ENCODE results near the gene ICA1. TPM values are rescaled to one million over a fixed set of nuclear protein-coding genes. Genes with fewer than 3 reads are reported as not detected.
A peak's percentile ranks its signal among the peaks of the same experiment; 100 is the strongest.

Gene ICA1
- total RNA-seq, 1 donor from 2014 or later, result 25.5 TPM

- Histone ChIP-seq H3K4me3 (no peak overlapping the region), H3K36me3 (no peaks in the 10 kb centered on the region), H3K27ac (no peak overlapping the region), H3K9me3 (no peaks in the 10 kb centered on the region), H3K27me3 (no peaks in the 10 kb centered on the region), H3K4me1 (peaks cover 15% of the 10 kb centered on the region)
- no peak for TF ChIP-seq POLR2AphosphoS5 (IDR thresholded peaks at IDR 0.05; ENCODE audit: insufficient read depth in 1 of 2, low read depth in 1 of 2)
- TF ChIP-seq CTCF (IDR thresholded peaks at IDR 0.05), result no peak
- no peak for TF ChIP-seq POLR2A (IDR thresholded peaks at IDR 0.05)
- intact Hi-C loops (cut with DNase I), result no loop called here
- DNase-seq (ENCODE audit: extremely low spot score in 2 of 2), result no peak
These were observed 61.2 kb downstream of the ICA1 start for GRCh38 chr7:8200717-8201116.

DNA sequence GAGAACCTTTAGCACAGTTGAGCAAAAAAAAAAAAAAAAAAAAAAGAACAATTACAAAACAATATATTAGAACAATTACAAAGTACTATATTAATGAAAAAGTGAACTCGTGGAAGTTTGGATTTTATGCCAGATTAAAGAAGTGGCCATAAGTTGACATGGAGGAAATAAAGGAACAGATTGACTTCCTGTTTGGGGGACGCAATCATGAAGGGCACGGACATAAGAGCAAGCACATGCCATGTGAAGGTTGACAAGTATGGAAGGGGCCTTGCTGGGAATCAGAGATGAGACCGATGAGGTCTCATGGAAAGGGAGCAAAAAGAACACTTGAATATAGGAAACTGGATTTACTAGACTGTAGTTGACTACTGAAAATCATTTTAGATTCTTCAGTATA is 61.7 kb downstream of the ICA1 start:
- no peak for DNase-seq (ENCODE audit: extremely low spot score in 2 of 2)
- no peak overlapping the region for H3K4me3 ChIP-seq
- intact Hi-C loops (cut with DNase I), result no loop called here
- peaks cover 15% of the 10 kb centered on the region for H3K4me1 ChIP-seq
- H3K9me3 ChIP-seq, result no peaks in the 10 kb centered on the region
- H3K36me3 ChIP-seq, result no peaks in the 10 kb centered on the region
- TF ChIP-seq POLR2A (IDR thresholded peaks at IDR 0.05) (no peak), POLR2AphosphoS5 (IDR thresholded peaks at IDR 0.05; ENCODE audit: insufficient read depth in 1 of 2, low read depth in 1 of 2) (no peak), CTCF (IDR thresholded peaks at IDR 0.05) (no peak)
- H3K27me3 ChIP-seq, result no peaks in the 10 kb centered on the region
- no peak overlapping the region for H3K27ac ChIP-seq

GRCh38 chr7:8197994-8198698 is 63.8 kb downstream of the ICA1 start:
- no peaks in the 10 kb centered on the region for H3K27me3 ChIP-seq
- H3K9me3 ChIP-seq, result no peaks in the 10 kb centered on the region
- H3K4me3 ChIP-seq, result no peak overlapping the region
- peaks cover 10% of the 10 kb centered on the region for H3K4me1 ChIP-seq
- intact Hi-C loops (cut with DNase I), result no loop called here
- DNase-seq (ENCODE audit: extremely low spot score in 2 of 2), result no peak
- H3K27ac ChIP-seq, result no peak overlapping the region
- TF ChIP-seq CTCF (IDR thresholded peaks at IDR 0.05) (no peak), POLR2A (IDR thresholded peaks at IDR 0.05) (no peak), POLR2AphosphoS5 (IDR thresholded peaks at IDR 0.05; ENCODE audit: insufficient read depth in 1 of 2, low read depth in 1 of 2) (no peak)
- H3K36me3 ChIP-seq, result no peaks in the 10 kb centered on the region

- Histone ChIP-seq H3K36me3 (no peaks in the 10 kb centered on the region), H3K9me3 (no peaks in the 10 kb centered on the region), H3K4me3 (no peak overlapping the region), H3K27me3 (no peaks in the 10 kb centered on the region), H3K4me1 (no peaks in the 10 kb centered on the region), H3K27ac (no peak overlapping the region)
- DNase-seq (ENCODE audit: extremely low spot score in 2 of 2), result no peak
- intact Hi-C loops (cut with DNase I), result no loop called here
- TF ChIP-seq CTCF (IDR thresholded peaks at IDR 0.05), result no peak
- no peak for TF ChIP-seq POLR2AphosphoS5 (IDR thresholded peaks at IDR 0.05; ENCODE audit: insufficient read depth in 1 of 2, low read depth in 1 of 2)
- no peak for TF ChIP-seq POLR2A (IDR thresholded peaks at IDR 0.05)
These were observed 69.1 kb downstream of the ICA1 start for GRCh38 chr7:8192897-8193296.

GRCh38 chr7:8190119-8190895 is 71.7 kb downstream of the ICA1 start:
- Histone ChIP-seq H3K27ac (no peak overlapping the region), H3K36me3 (no peaks in the 10 kb centered on the region), H3K4me1 (no peaks in the 10 kb centered on the region), H3K27me3 (no peaks in the 10 kb centered on the region), H3K4me3 (no peak overlapping the region), H3K9me3 (no peaks in the 10 kb centered on the region)
- TF ChIP-seq CTCF (IDR thresholded peaks at IDR 0.05), result peak; percentile 8 to 63 (median 25)
- no peak for TF ChIP-seq POLR2A (IDR thresholded peaks at IDR 0.05)
- DNase-seq (ENCODE audit: extremely low spot score in 2 of 2), result no peak
- intact Hi-C loops (cut with DNase I), result no loop called here
